OCI-LY1 (cell line): ENCODE results near the gene TMEM178B.

Source experiments
- H2AFZ ChIP-seq: fragments of 200-600 bp; sonication (generic), shearing (Covaris generic); 2 replicates; pipeline ENCODE4 v1.6.0; 2014; ENCODE audit warnings: antibody characterized with exemption, mild to moderate bottlenecking, low read length
- H3F3A ChIP-seq: fragments of 200-600 bp; sonication (generic), shearing (Covaris generic); 2 replicates; pipeline ENCODE4 v1.6.0; 2014; ENCODE audit warnings: mild to moderate bottlenecking, antibody characterized with exemption, low read length, moderate library complexity; ENCODE audit not compliant: insufficient read depth
- H3K27ac ChIP-seq: fragments of 200-600 bp; sonication (generic); 2 replicates; pipeline ENCODE4 v1.5.1; 2014; ENCODE audit warnings: low read length, mixed run types, mild to moderate bottlenecking, low read depth; ENCODE audit not compliant: poor library complexity, severe bottlenecking
- H3K27me3 ChIP-seq: fragments of 200-600 bp; sonication (generic); 2 replicates; pipeline ENCODE4 v1.6.0; 2014; ENCODE audit warnings: antibody characterized with exemption, mild to moderate bottlenecking, low read length, moderate library complexity; ENCODE audit not compliant: insufficient read depth
- H3K36me3 ChIP-seq: fragments of 200-600 bp; sonication (generic); 2 replicates; pipeline ENCODE4 v1.6.1; 2014; ENCODE audit warnings: mild to moderate bottlenecking, antibody characterized with exemption, low read length, moderate library complexity, mixed read lengths; ENCODE audit not compliant: insufficient read depth
- H3K4me1 ChIP-seq: fragments of 200-600 bp; sonication (generic); 2 replicates; pipeline ENCODE4 v1.5.1; 2014; ENCODE audit warnings: mild to moderate bottlenecking, low read length, moderate library complexity; ENCODE audit not compliant: insufficient read depth, severe bottlenecking
- H3K4me2 ChIP-seq: fragments of 200-600 bp; sonication (generic), shearing (Covaris generic); 2 replicates; pipeline ENCODE4 v1.6.1; 2014; ENCODE audit warnings: low read length
- H3K4me3 ChIP-seq: fragments of 200-600 bp; sonication (generic); 2 replicates; pipeline ENCODE4 v1.5.1; 2014; ENCODE audit warnings: low read length, low read depth, mild to moderate bottlenecking, mixed read lengths; ENCODE audit not compliant: poor library complexity, severe bottlenecking
- H3K79me2 ChIP-seq: fragments of 200-600 bp; shearing (Covaris generic); 2 replicates; pipeline ENCODE4 v1.6.1; 2016; ENCODE audit warnings: mixed run types, low read length, mixed read lengths; ENCODE audit not compliant: insufficient read depth
- H3K9ac ChIP-seq: fragments of 200-600 bp; sonication (generic), shearing (Covaris generic); 2 replicates; pipeline ENCODE4 v1.6.1; 2014; ENCODE audit warnings: mild to moderate bottlenecking, low read length, mixed read lengths
- H3K9me2 ChIP-seq: fragments of 200-600 bp; sonication (generic), shearing (Covaris generic); 2 replicates; pipeline ENCODE4 v1.6.1; 2014; ENCODE audit warnings: low read depth, mild to moderate bottlenecking, low read length, mixed read lengths
- H3K9me3 ChIP-seq: fragments of 200-600 bp; shearing (Covaris generic); 2 replicates; pipeline ENCODE4 v1.6.1; 2014; ENCODE audit warnings: low read length, mixed read lengths
- H4K20me1 ChIP-seq: fragments of 200-600 bp; sonication (generic), shearing (Covaris generic); 2 replicates; pipeline ENCODE4 v1.6.0; 2016; ENCODE audit warnings: mild to moderate bottlenecking, low read length; ENCODE audit not compliant: insufficient read depth
- EZH2 ChIP-seq: fragments of 200-600 bp; sonication (generic), shearing (Covaris generic); IDR thresholded peaks from 2 replicates; pipeline ENCODE4 v1.8.0; 2017; ENCODE audit warnings: borderline replicate concordance, mixed run types, mild to moderate bottlenecking, antibody characterized with exemption, low read length, moderate library complexity, mixed read lengths
- TF ChIP-seq, protein P1 (sequence below): fragments of 200-600 bp; sonication (generic), shearing (Covaris generic); IDR thresholded peaks from 2 replicates; pipeline ENCODE4 v1.5.1; 2017; ENCODE audit warnings: mild to moderate bottlenecking, antibody characterized with exemption, low read length, moderate library complexity, mixed read lengths

The TMEM178B gene

GRCh38 chr7:141527076-141527475, 453.2 kb downstream of the TMEM178B start:
- TF ChIP-seq, protein P1, sequence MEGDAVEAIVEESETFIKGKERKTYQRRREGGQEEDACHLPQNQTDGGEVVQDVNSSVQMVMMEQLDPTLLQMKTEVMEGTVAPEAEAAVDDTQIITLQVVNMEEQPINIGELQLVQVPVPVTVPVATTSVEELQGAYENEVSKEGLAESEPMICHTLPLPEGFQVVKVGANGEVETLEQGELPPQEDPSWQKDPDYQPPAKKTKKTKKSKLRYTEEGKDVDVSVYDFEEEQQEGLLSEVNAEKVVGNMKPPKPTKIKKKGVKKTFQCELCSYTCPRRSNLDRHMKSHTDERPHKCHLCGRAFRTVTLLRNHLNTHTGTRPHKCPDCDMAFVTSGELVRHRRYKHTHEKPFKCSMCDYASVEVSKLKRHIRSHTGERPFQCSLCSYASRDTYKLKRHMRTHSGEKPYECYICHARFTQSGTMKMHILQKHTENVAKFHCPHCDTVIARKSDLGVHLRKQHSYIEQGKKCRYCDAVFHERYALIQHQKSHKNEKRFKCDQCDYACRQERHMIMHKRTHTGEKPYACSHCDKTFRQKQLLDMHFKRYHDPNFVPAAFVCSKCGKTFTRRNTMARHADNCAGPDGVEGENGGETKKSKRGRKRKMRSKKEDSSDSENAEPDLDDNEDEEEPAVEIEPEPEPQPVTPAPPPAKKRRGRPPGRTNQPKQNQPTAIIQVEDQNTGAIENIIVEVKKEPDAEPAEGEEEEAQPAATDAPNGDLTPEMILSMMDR: no peak
- TF ChIP-seq EZH2: no peak

DNA sequence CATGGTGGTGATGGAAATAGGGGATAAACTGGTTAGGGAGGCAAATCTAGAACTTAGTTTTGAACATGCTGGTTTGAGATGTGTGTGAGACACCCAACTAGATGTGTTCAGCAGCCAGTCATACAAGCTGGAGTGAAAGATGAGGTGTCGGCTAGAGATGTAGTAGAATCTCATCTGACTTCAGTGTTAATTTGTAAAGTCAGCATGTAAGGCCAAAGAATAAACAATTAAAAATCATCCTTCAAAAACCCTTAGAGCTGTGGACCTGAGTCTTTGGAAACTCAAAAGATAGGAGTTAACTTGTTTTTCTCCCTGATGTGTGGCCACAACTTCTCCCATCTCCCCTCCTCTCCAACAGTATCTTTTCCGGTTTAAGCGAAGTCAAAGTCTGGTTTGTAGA, 454.5 kb downstream of the TMEM178B start:
- Histone ChIP-seq H3K79me2 (no peaks in the 10 kb centered on the region), H3K4me2 (no peak overlapping the region), H2AFZ (no peak overlapping the region), H3F3A (no peaks in the 10 kb centered on the region), H3K9me3 (no peaks in the 10 kb centered on the region), H3K27ac (no peak overlapping the region), H3K9me2 (no peaks in the 10 kb centered on the region), H3K4me3 (no peak overlapping the region), H3K4me1 (no peaks in the 10 kb centered on the region), H3K27me3 (no peaks in the 10 kb centered on the region; the same call in 1 of the 2 replicates), H4K20me1 (no peaks in the 10 kb centered on the region), H3K9ac (no peak overlapping the region), H3K36me3 (no peaks in the 10 kb centered on the region)
- TF ChIP-seq, protein P1: no peak
- TF ChIP-seq EZH2: no peak

More at GRCh38 chr7:141527076-141527475, 453.2 kb downstream of the TMEM178B start:
- no peaks in the 10 kb centered on the region for H3K9me3 ChIP-seq
- H4K20me1 ChIP-seq: no peaks in the 10 kb centered on the region
- no peaks in the 10 kb centered on the region for H3K79me2 ChIP-seq
- H3K36me3 ChIP-seq: no peaks in the 10 kb centered on the region
- no peak overlapping the region for H2AFZ ChIP-seq
- no peaks in the 10 kb centered on the region for H3F3A ChIP-seq
- no peak overlapping the region for H3K9ac ChIP-seq
- H3K4me1 ChIP-seq: no peaks in the 10 kb centered on the region
- H3K4me3 ChIP-seq: no peak overlapping the region
- no peak overlapping the region for H3K4me2 ChIP-seq
- no peaks in the 10 kb centered on the region for H3K9me2 ChIP-seq
- H3K27ac ChIP-seq: no peak overlapping the region
- no peaks in the 10 kb centered on the region; the same call in none of the 2 replicates for H3K27me3 ChIP-seq
